Activated naive CD4-positive, alpha-beta T cell treated with anti-CD3 and anti-CD28 coated beads, Interleukin-2, amount 50 U/mL, for 16 hours (primary cell): ENCODE data around the gene TRIM60.
"Not testable (repeated sequence)": the region's sequence is repeated elsewhere in the genome, so short reads cannot be mapped to it uniquely, and the experiment has no call there.

Experiments used
- DNase-seq: peaks from one replicate; pipeline ENCODE4 v3.0.0-alpha.2; 2020

Gene TRIM60

DNA sequence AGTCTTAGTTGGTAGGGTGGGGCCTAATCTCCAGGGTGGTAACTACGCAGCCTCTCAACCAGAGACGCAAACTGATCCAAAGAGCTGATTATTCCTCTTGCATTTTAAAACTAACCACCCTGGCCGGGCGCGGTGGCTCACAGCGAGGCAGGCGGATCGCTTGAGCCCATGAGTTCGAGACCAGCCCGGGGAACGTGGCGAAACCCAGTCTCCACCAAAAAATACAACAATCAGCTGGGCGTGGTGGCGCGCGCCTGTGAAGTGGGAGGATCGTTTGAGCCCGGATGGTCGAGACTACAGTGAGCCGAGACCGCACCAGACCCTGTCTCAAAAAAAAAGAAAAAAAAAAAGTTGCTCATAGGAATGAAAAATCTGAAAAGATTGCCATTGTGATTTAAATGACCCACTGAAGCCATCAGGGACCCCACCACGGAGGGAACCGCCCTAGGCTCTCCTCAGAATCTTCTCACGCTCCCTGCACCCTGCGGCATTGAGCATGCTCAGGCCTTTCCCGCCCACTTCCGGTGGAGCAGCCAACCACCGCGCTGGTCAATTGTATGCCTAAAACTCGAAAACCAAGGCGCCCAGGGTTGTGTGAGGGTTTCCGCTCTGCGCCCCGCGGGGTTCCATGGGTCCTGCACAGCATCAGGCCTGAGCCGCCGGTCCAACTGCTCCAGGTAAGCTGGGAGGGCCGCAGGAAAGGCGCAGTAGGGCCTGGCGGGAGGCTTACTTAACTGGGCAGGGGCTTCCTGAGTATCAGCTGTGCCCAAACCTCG, at the start of gene TRIM60:
TRIM60 (plus strand) TSS at position 564 of the 776 bp plus-strand sequence. CDS start 8,074 bp downstream, outside the sequence.
- no peak for DNase-seq

DNA sequence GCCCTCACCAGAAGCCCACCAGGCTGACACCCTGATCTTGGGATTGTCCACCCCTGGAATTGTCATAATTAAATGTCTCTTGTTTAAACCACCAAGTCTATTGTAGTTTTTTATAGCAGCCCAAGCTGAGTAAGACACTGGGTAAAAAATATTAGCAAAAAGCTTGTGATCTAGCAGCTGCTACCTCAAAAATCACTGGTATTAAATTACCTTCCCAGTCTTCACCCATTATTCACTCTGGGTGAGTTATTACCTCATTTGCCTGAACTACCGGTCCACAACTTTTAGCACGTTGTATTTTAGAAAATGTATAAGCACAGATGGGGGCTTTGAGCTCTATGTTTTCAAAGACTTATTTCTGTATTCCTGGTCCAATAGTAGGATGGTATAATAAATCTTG, 42.3 kb upstream of the TRIM60 start:
- DNase-seq: no peak

DNA sequence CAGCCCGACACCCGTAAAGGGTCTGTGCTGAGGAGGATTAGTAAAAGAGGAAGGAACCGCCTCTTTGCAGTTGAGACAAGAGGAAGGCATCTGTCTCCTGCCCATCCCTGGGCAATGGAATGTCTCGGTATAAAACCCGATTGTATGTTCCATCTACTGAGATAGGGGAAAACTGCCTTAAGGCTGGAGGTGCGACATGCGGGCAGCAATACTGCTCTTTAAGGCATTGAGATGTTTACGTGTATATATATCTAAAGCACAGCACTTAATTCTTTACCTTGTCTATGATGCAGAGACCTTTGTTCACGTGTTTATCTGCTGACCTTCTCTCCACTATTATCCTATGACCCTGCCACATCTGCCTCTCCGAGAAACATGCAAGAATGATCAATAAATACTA, 41.0 kb upstream of the TRIM60 start:
- not testable (repeated sequence) for DNase-seq

DNA sequence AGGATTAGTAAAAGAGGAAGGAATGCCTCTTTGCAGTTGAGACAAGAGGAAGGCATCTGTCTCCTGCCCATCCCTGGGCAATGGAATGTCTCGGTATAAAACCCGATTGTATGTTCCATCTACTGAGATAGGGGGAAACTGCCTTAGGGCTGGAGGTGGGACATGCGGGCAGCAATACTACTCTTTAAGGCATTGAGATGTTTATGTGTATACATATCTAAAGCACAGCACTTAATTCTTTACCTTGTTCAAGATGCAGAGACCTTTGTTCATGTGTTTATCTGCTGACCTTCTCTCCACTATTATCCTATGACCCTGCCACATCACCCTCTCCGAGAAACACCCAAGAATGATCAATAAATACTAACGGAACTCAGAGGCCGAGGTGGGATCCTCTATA, 35.7 kb upstream of the TRIM60 start:
- DNase-seq: not testable (repeated sequence)

DNA sequence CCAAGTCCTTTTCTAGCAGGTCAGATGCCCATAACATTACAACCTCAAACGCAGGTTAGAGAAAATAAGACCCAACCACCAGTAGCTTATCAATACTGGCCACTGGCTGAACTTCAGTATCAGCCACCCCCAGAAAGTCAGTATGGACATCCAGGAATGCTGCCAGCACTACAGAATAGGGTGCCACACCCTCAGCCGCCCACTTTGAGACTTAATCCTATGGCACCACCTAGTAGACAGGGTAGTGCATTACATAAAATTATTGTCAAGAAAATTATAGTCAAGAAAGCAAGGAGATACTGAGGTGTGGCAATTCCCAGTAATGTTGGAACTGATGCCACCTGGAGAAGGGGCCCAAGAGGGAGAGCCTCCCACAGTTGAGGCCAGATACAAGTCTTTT, 34.5 kb upstream of the TRIM60 start:
- no peak for DNase-seq

DNA sequence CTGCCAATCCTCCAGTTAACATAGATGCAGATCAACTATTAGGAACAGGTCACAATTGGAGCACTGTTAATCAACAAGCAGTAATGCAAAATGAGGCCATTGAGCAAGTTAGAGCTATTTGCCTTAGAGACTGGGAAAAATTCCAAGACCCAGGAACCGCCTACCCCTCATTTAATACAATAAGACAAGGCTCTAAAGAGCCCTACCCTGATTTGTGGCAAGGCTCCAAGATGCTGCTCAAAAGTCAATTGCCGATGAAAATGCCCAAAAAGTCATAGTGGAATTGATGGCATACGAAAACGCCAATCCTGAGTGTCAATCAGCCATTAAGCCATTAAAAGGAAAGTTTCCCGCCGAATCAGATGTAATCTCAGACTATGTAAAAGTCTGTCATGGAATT, 33.9 kb upstream of the TRIM60 start:
- DNase-seq: no peak

DNA sequence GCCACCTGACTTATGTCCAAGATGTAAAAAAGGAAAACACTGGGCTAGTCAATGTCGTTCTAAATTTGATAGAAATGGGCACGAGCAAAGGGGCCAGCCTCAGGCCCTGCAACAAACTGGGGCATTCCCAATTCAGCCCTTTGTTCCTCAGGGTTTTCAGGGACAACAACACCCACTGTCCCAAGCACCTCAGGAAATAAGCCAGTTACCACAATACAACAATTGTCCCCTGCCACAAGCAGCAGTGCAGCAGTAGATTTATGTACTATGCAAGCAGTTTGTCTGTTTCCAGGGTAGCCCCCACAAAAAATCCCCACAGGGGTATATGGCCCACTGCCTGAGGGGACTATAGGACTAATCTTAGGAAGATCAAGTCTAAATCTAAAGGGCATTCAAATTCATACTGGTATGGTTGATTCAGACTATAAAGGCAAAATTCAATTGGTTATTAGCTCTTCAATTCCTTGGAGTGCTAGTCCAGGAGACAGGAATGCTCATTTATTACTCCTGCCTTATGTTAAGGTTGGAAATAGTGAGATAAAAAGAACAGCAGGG, 33.2 kb upstream of the TRIM60 start:
- DNase-seq: not testable (repeated sequence)

DNA sequence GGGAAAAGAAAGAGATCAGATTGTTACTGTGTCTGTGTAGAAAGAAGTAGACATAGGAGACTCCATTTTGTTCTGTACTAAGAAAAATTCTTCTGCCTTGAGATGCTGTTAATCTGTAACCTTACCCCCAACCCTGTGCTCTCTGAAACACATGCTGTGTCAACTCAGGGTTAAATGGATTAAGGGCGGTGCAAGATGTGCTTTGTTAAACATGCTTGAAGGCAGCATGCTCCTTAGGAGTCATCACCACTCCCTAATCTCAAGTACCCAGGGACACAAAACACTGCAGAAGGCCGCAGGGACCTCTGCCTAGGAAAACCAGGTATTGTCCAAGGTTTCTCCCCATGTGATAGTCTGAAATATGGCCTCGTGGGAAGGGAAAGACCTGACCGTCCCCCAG, 29.8 kb upstream of the TRIM60 start:
- not testable (repeated sequence) for DNase-seq

DNA sequence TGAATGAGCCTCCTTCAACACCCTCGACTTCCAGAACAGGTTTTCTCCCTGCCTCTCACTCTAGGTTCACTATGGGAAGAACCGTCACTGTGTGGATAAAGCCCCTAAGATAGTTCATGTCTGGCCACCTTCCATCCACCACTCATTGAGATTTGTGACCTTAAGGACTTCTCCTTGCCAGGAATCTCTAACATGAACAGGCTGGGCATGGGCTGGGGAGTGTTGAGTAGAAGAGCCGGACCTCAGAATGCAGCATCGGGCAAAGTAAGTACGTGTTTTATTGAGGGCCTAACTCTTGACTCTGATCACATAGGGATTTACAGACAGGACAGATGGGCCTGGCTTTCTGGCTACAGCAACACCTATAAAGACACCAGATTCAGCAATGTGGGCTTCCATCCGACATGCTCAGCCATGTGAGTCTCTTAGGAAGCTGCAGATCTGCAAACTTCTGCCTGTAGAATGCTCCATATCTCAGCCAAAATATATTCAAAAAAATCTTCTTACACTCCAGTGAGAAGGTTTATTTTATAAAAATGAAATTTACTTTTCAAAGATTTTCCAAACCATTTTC, 26.4 kb upstream of the TRIM60 start:
- no peak for DNase-seq

DNA sequence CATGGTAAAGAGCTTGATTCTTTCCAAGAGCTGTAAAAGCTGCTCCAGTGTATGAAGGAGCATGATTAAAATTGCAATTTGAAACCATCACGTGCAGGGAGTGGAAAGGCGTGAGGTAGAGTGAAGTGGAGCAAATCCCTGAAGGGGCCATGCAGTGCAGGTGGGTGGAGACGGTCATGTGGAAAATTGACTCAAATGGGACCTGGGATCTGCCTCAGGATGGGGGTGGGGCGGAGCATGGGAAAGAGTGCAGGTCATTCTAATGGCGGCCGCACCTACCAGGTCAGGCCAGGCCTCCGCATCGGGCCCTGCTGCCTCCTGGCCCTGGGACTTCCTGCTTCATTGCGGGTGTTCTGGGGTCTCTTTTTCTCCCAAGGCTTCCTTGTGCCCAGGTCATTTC, 25.3 kb upstream of the TRIM60 start:
- DNase-seq: no peak

DNA sequence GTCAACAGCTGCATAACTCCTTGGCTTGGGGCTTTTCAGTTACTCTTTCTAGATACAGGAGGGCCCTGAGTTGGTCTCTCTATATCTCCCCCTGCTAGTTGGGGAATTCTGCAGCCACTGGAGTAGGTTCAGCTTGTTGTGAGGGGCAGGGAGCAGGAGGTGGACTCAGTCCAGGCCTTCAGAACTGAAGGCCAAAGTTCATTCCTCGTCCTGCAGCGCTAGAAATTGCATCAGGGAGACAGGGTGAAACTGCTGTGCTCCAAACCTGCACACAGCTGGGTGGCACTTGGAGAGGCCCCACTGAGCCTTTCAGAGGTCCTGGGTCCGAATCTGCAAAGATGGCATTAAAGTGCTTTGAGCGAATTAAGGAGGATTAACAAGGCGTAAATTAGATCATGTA, 24.9 kb upstream of the TRIM60 start:
- no peak for DNase-seq

DNA sequence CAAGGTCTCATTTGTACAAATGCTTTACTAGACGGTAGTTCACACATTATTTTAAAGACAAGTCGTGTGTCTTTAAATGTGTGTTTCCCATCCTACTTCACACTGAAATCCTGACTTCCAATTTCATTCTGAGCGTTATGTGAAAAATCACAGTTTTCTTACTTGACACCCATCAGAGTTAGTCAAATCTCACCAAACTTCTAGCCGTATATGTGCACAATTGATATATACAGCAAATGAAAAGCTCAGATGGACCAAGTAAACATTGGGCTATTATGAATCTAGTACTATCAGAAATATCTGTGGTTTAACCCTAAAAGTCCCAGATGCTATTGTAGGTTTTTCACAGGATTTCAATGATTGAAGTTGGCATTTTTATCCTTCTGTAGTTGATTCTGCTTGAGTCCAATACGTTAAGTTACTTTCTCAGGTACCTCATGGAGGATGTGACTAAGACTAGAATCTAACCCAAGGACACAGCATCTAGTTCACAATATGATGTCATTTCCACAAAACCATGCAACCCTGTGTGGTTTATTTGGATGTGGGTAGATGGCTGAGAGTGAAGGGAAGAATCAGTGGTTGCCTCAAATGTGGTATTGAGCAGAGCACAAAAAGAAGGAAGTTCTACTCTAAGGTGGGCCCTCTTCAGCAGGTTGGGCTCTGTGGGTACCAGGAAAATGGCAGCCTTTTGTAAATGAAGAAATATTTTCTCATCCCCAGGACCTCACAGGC, 22.1 kb upstream of the TRIM60 start:
- no peak for DNase-seq

DNA sequence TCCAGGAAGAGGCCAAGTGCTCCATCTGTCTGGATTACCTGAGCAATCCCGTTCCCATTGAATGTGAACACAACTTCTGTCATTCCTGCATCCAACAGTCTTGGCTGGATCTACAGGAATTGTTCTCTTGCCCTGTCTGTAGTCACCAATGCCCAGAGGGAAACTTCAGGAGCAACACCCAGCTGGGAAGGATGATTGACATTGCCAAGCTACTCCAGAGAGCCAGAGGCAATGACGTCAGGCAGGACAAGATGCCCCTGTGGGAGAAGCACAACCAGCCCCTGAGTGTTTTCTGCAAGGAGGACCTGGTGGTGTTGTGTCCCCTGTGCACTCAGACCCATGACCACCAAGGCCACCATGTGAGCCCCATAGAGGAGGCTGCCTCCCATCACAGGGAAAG, 21.3 kb upstream of the TRIM60 start:
- DNase-seq: no peak

DNA sequence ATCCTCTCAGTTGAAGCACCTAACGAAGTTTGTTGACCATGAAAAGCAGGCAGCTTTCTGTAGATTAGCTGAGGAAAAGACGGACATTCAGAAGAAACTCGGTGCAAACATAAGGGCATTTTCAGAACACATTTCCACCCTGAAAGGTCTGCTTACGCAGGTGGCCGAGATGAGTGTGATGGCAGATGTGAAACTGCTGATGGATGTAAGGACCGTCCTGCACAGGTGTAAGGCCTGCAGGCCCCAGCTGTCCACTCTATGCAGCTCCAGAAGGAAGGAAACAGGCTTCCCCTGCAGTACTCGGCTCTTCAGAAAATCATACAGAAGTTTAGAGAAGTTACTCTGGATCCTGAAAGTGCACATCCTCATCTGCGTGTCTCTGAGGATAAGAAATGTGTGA, 20.8 kb upstream of the TRIM60 start:
- DNase-seq: no peak

DNA sequence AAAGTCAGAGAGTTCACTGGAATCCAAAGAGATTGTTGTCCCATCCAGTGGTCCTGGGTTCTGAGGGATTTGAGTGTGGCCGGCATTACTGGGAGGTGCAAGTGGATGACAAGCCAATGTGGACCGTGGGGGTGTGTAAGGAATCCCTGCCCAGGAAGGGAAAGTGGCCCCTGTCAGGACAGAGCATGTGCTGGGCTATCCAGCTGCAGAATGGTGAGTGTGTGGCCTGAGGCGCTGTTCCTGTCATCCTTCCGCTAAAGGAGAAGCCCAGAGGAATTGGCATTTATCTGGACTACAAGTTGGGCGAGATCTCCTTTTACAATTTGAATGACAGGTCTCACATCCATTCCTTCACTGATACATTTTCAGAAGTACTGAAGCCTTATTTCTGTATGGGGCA, 20.4 kb upstream of the TRIM60 start:
- DNase-seq: no peak

DNA sequence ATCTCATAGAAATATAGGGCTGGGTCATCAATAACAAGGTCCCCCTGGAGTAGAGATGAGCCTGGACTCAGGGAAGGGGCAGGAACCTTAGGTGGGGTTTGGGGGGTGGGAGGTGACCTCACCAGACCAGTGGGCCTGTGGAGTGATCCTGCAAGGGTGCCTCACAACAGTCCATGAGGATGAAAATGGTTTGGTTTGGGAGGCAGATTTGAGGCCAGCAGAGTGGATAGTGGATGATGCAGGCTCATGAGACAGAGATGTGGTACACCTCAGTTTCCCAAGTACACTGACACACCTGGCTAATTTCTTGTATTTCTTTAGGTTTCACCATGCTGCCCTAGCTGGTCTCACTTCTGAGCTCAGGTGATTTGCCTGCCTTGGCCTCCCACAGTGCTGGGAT, 18.1 kb upstream of the TRIM60 start:
- DNase-seq: no peak

DNA sequence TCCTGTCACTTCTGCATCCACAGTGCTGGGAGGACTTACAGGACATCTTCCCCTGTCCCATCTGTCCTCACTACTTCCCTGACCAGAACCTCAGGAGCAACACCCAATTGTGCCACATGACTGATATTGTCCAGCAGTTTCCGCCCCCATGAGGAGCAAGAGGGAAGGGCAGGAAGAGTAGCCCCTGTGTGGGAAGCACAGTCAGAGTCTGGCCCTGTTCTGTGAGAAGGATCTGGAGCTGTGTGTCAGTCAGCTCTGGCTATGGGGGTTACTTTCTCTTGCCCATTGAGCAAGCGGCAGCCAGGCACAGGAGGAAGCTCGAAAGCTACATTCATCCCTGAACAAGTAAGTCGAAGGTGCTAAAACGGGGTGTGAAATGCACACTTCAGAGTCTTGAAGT, 14.8 kb upstream of the TRIM60 start:
- no peak for DNase-seq

DNA sequence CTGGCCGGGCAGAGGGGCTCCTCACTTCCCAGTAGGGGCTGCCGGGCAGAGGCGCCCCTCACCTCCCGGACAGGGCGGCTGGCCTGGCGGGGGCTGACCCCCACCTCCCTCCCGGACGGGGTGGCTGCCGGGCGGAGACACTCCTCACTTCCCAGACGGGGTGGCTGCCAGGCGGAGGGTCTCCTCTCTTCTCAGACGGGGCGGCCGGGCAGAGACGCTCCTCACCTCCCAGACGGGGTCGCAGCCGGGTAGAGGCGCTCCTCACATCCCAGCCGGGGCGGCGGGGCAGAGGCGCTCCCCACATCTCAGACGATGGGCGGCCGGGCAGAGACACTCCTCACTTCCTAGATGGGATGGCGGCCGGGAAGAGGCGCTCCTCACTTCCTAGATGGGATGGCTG, 11.8 kb upstream of the TRIM60 start:
- not testable (repeated sequence) for DNase-seq

DNA sequence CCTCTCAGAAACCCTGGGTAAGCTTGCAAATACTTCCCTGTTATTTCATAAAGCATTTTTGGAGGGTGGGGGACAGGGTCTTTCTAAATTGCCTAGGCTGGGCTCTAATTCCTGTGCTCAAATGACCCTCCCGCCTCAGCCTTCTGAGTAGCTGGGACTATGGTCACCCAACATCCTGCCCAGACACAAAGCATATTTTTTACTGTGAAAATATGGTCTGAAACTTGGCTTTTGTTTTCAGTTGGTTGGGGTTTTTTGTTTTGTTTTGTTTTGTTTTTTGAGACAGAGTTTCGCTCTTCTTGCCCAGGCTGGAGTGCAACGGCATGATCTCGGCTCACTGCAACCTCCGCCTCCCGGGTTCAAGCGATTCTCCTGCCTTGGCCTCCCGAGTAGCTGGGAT, 6.0 kb upstream of the TRIM60 start:
- not testable (repeated sequence) for DNase-seq

DNA sequence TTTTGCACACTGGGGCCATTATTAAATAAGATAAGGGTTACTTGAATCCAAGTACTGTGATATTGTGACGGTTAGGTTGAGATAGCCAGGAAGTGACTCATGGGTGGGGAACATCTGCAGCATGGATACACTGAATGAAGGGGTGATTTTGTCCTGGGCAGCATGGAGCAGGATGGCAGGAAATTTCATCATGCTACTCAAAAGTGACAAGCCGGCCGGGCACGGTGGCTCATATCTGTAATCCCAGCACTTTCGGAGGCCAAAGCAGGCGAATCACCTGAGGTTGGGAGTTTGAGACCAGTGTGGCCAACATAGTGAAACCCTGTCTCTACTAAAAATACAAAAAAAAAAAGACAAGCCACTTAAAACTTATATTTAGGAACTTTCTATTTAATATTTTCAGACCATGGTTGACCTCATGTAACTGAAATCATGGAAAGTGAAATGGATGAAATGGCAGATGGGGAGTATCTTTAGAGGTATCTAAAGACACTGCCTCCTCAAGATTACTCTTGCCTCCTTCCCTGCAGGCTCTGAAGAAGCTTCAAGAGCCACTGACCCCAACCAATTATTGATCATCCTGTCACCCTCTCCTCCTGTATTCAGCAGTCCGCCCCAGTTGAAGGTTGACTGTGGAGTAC, 3.9 kb upstream of the TRIM60 start:
- DNase-seq: no peak

DNA sequence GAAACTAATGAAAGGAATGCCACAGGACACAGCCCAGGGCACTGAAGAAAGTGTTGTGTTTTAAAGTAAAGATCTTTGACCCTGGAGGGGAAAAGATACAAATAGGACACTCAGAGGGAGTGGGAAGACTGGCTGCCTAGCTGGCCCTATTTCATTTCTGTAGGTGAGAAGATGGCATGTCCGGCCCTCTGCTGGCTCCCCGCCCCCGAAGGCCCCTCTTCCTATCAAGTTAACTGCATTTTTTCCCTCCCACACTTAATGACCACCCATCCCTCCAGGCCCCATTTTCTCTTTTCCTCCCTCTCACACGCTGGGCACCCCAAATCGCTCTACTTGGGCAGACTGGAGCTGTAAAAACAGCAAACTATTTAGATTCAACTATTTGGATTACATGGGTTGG, 16.4 kb downstream of the TRIM60 start:
- DNase-seq: no peak

DNA sequence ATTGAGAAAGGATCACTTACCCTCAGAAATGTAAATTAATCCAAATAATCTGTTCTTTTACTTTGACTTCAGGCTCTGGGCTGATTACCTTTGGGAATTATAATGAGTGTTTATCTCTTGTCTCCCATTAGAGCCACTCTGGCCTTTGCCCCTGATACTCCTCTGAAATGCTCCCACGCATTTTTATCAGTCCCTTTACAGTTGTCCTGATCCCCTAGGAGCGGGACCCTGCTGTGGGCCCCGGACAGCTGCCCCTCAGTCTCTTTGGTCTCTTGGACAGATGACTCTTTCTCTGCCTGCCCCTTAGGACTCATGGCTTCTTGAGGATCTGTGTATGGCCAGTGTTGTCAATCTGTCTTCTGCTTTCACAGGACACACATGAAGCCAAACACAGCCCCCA, 20.8 kb downstream of the TRIM60 start:
- no peak for DNase-seq

DNA sequence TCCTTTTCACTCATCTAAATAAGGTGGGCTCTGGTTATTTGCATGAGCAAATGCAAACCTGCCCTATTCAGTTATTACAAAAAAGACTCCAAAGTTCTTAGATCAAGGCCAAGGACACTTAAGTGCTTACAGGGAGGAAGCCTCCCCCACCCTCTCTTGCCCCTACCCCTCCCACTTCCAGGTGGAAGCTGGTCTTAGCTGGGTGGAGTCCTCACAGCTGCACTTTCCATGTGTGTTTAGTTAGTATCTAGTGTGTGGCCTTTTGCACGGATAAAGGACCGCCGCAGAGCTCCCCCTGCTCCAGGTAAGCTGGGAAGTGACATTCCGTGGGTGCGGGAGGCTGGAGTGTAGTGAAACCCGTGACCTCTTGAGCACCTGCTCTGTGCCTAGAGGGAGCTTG, 21.8 kb downstream of the TRIM60 start, which contains the start of gene TRIM75:
TRIM75 (plus strand) TSS at position 222 of the 400 bp plus-strand sequence. CDS start 5,282 bp downstream, outside the sequence.
- no peak for DNase-seq
